Measurements from ENCODE around the gene KLF11. TPM values are rescaled to one million over a fixed set of nuclear protein-coding genes. Genes with fewer than 3 reads are reported as not detected.

The KLF11 gene
- total RNA-seq, 4 donors from 2014 or later: 42.5 to 86.1 (median 61.2) TPM

DNA sequence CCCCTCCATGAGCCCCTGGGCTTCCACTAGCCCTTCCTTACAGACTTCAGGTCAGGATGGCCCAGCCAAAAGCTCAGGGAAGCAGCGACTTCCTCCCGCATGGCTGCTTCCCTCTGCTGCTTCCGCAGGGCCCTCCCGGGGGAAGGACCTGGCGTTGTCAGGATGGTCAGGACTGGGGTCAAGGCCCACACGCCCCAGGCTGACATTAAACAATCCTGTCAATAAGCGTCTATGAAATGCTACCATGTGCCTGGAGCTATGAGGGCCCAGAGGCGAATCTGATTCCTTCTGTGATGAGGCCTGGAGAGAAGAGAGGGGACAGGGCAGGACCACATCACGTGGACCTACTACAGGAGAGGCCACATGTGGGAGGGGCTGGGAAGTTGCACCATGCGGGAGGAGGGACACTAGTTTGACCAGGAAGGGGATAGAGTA lies 19.6 kb downstream of the KLF11 start:
- TF ChIP-seq, protein P1, sequence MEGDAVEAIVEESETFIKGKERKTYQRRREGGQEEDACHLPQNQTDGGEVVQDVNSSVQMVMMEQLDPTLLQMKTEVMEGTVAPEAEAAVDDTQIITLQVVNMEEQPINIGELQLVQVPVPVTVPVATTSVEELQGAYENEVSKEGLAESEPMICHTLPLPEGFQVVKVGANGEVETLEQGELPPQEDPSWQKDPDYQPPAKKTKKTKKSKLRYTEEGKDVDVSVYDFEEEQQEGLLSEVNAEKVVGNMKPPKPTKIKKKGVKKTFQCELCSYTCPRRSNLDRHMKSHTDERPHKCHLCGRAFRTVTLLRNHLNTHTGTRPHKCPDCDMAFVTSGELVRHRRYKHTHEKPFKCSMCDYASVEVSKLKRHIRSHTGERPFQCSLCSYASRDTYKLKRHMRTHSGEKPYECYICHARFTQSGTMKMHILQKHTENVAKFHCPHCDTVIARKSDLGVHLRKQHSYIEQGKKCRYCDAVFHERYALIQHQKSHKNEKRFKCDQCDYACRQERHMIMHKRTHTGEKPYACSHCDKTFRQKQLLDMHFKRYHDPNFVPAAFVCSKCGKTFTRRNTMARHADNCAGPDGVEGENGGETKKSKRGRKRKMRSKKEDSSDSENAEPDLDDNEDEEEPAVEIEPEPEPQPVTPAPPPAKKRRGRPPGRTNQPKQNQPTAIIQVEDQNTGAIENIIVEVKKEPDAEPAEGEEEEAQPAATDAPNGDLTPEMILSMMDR (IDR thresholded peaks at IDR 0.05): no peak
- no peak for TF ChIP-seq POLR2A (IDR thresholded peaks at IDR 0.05)
- intact Hi-C loops (cut with DNase I; ENCODE audit: low total_unique reads): no loop called here
- WGBS, 2 donors: 62 to 78% methylated on average over 5 to 10 of the region's 10 CpGs

DNA sequence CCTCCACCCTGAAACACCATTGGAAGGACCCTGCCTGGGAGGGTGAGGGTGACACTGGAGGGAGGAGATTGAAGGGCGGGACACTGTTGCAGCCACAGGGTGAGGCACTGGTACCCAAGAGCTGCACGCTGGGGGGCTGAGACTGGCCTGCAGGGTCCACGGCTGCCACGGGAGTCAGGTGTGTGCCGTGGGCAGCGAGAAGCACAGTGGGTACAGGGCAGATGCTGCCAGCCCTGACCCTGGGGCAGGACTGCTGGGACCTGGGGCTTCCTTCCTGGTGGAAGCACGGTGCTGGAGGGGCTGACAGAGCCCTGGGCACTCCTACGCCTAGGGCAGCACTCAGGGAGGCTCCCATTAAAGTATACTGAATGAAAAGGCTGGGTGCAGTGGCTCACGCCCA lies 20.2 kb downstream of the KLF11 start:
- no peak for DNase-seq (ENCODE audit: low spot score in 2 of 2)
- TF ChIP-seq, protein P1 (IDR thresholded peaks at IDR 0.05): no peak
- TF ChIP-seq POLR2A (IDR thresholded peaks at IDR 0.05): no peak
- 86 to 95% methylated on average over 9 of the region's 9 CpGs for WGBS, 2 donors
- intact Hi-C loops (cut with DNase I; ENCODE audit: low total_unique reads): no loop called here
- H3K4me3 ChIP-seq (ENCODE audit: low read depth, poor library complexity, severe bottlenecking): no peak overlapping the region

More for the DNA sequence above, 19.6 kb downstream of the KLF11 start:
- no peak overlapping the region for H3K4me3 ChIP-seq (ENCODE audit: low read depth, poor library complexity, severe bottlenecking)
- DNase-seq (ENCODE audit: low spot score in 2 of 2): no peak

DNA sequence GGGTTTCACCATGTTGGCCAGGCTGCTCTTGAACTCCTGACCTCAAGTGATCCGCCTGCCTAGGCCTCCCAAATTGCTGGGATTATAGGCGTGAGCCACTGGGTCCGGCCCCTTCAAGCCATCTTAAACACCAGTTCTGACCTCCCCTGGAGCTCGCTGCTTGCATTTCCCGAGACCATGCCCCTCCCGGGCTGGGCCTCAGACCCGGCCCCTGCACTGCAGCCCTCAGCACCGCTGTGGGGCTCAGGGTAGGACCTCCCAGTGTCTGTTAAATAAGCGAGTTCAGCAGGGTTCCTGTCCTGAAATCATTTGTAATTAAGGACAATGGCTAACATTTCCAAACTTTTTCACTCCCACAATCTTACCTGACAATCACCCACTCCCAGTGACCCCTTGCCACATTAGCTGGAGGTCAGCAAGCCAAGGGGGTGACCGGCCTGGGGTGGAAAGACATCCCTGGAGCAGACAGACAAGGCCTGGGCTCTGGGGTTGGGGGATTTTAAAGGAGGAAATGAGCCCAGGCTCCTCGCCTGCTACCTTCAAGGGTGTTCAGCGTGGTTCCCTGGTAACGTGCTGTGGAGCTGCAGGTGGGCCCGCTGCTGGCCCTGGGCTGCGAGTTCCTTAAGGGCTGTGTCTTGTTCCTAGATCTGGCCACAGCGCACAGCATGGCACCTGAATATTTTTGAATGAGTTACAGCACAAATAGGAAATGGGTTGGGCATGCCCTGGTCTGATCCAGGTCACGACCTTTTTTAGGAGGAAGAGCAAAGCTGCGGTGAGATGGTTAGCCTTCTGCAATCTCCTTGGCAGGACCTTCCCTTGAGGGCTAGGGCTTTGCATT lies 21.8 kb downstream of the KLF11 start:
- 85 to 89% methylated on average over 17 to 18 of the region's 18 CpGs for WGBS, 2 donors
- H3K4me3 ChIP-seq (ENCODE audit: low read depth, poor library complexity, severe bottlenecking): no peak overlapping the region
- TF ChIP-seq POLR2A (IDR thresholded peaks at IDR 0.05): no peak
- TF ChIP-seq, protein P1 (IDR thresholded peaks at IDR 0.05): no peak
- intact Hi-C loops (cut with DNase I; ENCODE audit: low total_unique reads): no loop called here
- no peak for DNase-seq (ENCODE audit: low spot score in 2 of 2)

DNA sequence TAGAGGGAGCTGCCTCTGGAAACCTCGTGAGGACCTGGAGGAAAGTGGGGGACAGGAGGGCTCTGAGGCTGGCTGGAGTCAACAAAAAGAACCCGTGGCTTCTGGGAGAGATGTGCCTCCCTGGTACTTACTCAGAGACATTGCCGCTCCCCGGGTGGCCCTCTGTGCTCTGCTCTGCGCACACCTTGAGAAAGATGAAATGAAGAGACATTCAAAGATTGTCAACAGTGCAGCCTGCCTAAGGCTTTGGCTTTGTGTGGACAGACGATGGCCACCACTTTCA lies 22.4 kb downstream of the KLF11 start:
- no peak for DNase-seq (ENCODE audit: low spot score in 2 of 2)
- intact Hi-C loops (cut with DNase I; ENCODE audit: low total_unique reads): no loop called here
- WGBS, 2 donors: 88 to 89% methylated on average over 6 of the region's 6 CpGs
- no peak overlapping the region for H3K4me3 ChIP-seq (ENCODE audit: low read depth, poor library complexity, severe bottlenecking)
- no peak for TF ChIP-seq POLR2A (IDR thresholded peaks at IDR 0.05)
- TF ChIP-seq, protein P1 (IDR thresholded peaks at IDR 0.05): no peak

DNA sequence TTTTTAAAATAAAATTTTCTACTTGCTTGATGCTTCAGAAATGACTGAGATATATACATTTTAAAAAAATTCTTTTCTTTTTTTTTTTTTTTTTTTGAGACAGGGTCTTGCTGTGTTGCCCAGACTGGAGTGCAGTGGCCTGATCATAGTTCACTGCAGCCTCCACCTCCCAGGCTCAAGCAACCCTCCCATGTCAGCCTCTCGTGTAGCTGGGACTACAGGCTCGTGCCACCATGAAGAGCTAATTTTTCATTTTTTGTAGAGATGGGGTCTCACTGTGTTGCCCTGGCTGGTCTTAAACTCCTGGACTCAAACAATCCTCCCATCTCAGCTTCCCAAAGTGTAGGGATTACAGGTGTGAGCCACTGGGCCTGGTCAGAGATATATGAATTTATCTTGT lies 24.0 kb downstream of the KLF11 start:
- H3K4me3 ChIP-seq (ENCODE audit: low read depth, poor library complexity, severe bottlenecking): no peak overlapping the region
- 61 to 74% methylated on average over 2 of the region's 2 CpGs for WGBS, 2 donors
- intact Hi-C loops (cut with DNase I; ENCODE audit: low total_unique reads): no loop called here
- no peak for TF ChIP-seq POLR2A (IDR thresholded peaks at IDR 0.05)
- TF ChIP-seq, protein P1 (IDR thresholded peaks at IDR 0.05): no peak
- DNase-seq (ENCODE audit: low spot score in 2 of 2): no peak

DNA sequence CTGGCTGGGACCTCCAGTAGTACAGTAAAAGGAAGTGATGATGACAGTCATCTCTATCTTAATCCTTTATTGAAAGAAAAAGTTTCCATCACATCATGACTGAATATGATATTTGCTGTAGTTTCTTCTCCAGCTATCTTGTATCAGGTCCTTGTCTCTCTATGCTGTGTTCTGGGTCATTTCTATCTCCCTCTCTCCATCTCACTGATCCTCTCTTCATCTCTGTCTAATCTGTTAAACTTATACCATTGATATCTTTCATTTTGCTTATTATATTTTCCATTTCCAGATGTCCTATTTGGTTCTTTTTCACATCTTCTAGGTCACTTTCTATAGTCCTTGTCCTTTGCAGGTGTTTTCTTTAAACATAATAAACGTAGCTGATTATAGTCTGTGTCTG lies 24.5 kb downstream of the KLF11 start:
- DNase-seq (ENCODE audit: low spot score in 2 of 2): no peak
- intact Hi-C loops (cut with DNase I; ENCODE audit: low total_unique reads): no loop called here
- no peak overlapping the region for H3K4me3 ChIP-seq (ENCODE audit: low read depth, poor library complexity, severe bottlenecking)
- TF ChIP-seq, protein P1 (IDR thresholded peaks at IDR 0.05): no peak
- TF ChIP-seq POLR2A (IDR thresholded peaks at IDR 0.05): no peak
- WGBS, 2 donors: 94% methylated on average over 1 of the region's 1 CpG

All from lower leg skin (tissue), 4 donors.